Measurements from ENCODE around the gene ADAMTS18. TPM values are rescaled to one million over a fixed set of nuclear protein-coding genes. Genes with fewer than 3 reads are reported as not detected.

Gene ADAMTS18
- total and polyA plus RNA-seq, 4 experiments from 2014 or later: not detected

- no peaks in the 10 kb centered on the region for H3K9me3 Mint-ChIP-seq
- POLR2A ChIA-PET (ENCODE audit: partially characterized antibody): no interaction called here
- H3K27ac Mint-ChIP-seq: no peak overlapping the region
Measured at GRCh38 chr16:77332792-77333191, 102.0 kb downstream of the ADAMTS18 start.

DNA sequence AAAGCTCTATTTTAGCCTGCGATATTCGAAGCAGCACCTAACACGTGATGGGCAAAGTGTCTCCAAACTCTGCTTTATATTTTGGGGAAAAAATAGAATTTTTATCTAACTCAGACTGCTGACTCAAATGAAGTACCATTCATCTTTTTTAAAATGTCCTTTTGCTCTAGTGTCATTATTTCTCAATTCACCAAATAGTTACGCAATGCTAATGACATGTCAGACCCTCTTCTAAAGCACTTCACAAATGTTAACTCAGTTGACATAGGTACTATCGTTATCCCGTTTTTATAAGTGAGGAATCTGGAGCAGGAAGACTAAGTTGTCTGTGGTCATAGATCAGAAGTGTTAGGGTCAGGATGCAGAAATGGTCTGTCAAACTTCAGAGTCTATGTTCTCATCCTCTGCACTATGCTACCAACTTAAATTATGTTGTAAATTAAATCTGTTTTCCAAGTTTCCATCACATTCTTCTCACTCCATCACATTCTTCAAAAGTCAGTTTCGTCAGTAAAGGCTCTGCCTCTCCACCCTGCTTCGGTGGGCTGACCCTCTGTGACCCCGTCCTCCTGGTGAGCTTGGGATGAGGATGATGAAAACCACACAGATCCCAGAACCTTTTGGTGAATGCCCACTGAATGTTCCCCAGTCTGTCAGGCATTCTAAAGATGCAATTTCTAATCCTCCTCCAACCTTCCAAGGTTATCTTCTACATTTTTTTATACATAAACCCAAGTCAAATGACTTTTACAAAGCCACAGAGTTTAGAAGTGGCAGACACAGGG, 102.8 kb downstream of the ADAMTS18 start:
- H3K36me3 Mint-ChIP-seq: no peaks in the 10 kb centered on the region
- ChIA-PET POLR2A (ENCODE audit: partially characterized antibody) (no interaction called here), CTCF (ENCODE audit: partially characterized antibody) (no interaction called here)
- intact Hi-C loops (cut with micrococcal nuclease): no loop called here
- no peak overlapping the region for H3K4me3 ChIP-seq (ENCODE audit: low read length in 2 of 2)
- H3K27me3 Mint-ChIP-seq: peaks cover 2 to 3% of the 10 kb centered on the region in 2 donors
- H3K27ac Mint-ChIP-seq: no peak overlapping the region
- no peaks in the 10 kb centered on the region for H3K9me3 Mint-ChIP-seq
- H3K9me3 ChIP-seq (ENCODE audit: control insufficient read depth in 1 of 2, low read length in 2 of 2): no peaks in the 10 kb centered on the region
- DNase-seq: no peak
- no peak overlapping the region for H3K27ac ChIP-seq (ENCODE audit: low read depth, low read length)
- H3K36me3 ChIP-seq (ENCODE audit: insufficient read depth, low read length): no peaks in the 10 kb centered on the region
- no peak overlapping the region for H3K4me3 Mint-ChIP-seq
- H3K4me1 ChIP-seq (ENCODE audit: insufficient read depth, low read length): no peaks in the 10 kb centered on the region
- H3K4me1 Mint-ChIP-seq: no peaks in the 10 kb centered on the region
- no peaks in the 10 kb centered on the region for H3K27me3 ChIP-seq (ENCODE audit: insufficient read depth, low read length)

More at GRCh38 chr16:77332792-77333191, 102.0 kb downstream of the ADAMTS18 start:
- CTCF ChIA-PET (ENCODE audit: partially characterized antibody): no interaction called here
- H3K4me3 ChIP-seq (ENCODE audit: low read length in 2 of 2): no peak overlapping the region
- Mint-ChIP-seq H3K27me3 (peaks cover 2 to 3% of the 10 kb centered on the region in 2 donors), H3K36me3 (no peaks in the 10 kb centered on the region), H3K4me3 (no peak overlapping the region), H3K4me1 (no peaks in the 10 kb centered on the region)
- H3K36me3 ChIP-seq (ENCODE audit: insufficient read depth, low read length): no peaks in the 10 kb centered on the region
- intact Hi-C loops (cut with micrococcal nuclease): no loop called here
- DNase-seq: no peak
- no peaks in the 10 kb centered on the region for H3K27me3 ChIP-seq (ENCODE audit: insufficient read depth, low read length)
- no peaks in the 10 kb centered on the region for H3K9me3 ChIP-seq (ENCODE audit: control insufficient read depth in 1 of 2, low read length in 2 of 2)
- H3K27ac ChIP-seq (ENCODE audit: low read depth, low read length): no peak overlapping the region
- H3K4me1 ChIP-seq (ENCODE audit: insufficient read depth, low read length): no peaks in the 10 kb centered on the region

DNA sequence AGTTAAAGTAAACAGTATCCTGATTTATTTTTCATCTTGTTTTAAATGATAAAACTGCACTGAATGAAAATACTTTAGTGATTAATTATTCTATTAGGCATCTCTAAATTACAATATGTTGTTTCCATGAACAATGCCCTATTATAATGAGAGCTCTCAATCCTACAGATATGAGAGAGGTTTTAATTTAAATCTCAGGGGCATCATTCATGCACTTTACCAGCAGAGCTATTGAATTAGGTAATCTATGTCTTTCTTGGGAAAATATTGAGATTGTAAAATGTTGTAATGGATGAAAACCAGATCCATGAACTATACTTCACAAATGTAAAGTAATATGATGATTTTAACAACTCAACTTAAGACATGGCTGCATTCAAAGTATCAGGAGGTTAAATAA, 103.8 kb downstream of the ADAMTS18 start:
- no peaks in the 10 kb centered on the region for H3K4me1 Mint-ChIP-seq
- CTCF ChIA-PET (ENCODE audit: partially characterized antibody): no interaction called here
- POLR2A ChIA-PET (ENCODE audit: partially characterized antibody): no interaction called here

DNA sequence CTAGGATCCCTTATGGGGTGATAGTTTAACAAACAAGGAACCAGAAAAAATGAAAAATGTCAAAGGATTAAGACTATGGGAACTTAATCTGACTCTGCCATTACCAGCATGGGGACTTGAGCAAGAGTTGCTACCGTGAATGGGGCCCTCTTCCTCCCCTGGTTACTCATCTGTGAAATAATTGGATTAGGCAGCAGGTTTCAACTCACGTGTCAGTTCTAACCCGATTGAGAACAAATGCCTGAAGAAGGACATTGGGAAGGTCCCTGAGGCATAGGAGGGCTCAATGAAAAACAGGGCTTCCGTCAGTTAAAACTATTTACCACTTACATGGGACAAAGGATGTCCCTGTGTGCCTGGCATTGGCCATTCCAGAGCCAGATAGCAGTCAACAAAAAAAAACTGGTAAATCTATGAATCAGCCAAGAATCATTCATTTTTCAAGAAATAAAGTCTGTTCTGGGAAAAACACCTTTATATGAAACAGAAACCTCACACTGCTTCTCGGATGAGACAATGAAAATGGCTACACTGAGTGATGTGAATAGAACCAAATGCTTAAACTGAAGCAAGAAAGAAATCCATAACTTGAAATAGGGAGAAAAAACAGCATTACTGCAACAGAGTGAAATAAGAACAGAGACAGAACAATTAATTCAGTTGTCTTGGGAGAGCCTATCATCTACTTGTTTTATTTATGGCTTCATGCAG, 104.3 kb downstream of the ADAMTS18 start:
- Histone ChIP-seq H3K4me3 (ENCODE audit: low read length in 2 of 2) (no peak overlapping the region), H3K9me3 (ENCODE audit: control insufficient read depth in 1 of 2, low read length in 2 of 2) (no peaks in the 10 kb centered on the region), H3K36me3 (ENCODE audit: insufficient read depth, low read length) (no peaks in the 10 kb centered on the region), H3K27me3 (ENCODE audit: insufficient read depth, low read length) (no peaks in the 10 kb centered on the region), H3K4me1 (ENCODE audit: insufficient read depth, low read length) (no peaks in the 10 kb centered on the region), H3K27ac (ENCODE audit: low read depth, low read length) (no peak overlapping the region)
- intact Hi-C loops (cut with micrococcal nuclease): no loop called here
- POLR2A ChIA-PET (ENCODE audit: partially characterized antibody): no interaction called here
- CTCF ChIA-PET (ENCODE audit: partially characterized antibody): no interaction called here
- H3K27ac Mint-ChIP-seq: no peak overlapping the region
- H3K4me1 Mint-ChIP-seq: no peaks in the 10 kb centered on the region
- no peak for DNase-seq
- no peaks in the 10 kb centered on the region for H3K36me3 Mint-ChIP-seq
- no peaks in the 10 kb centered on the region for H3K9me3 Mint-ChIP-seq
- no peak overlapping the region for H3K4me3 Mint-ChIP-seq
- H3K27me3 Mint-ChIP-seq: peaks cover 3 to 5% of the 10 kb centered on the region in 2 donors

More for the DNA sequence above, 103.8 kb downstream of the ADAMTS18 start:
- H3K36me3 Mint-ChIP-seq: no peaks in the 10 kb centered on the region
- H3K4me1 ChIP-seq (ENCODE audit: insufficient read depth, low read length): no peaks in the 10 kb centered on the region
- no peaks in the 10 kb centered on the region for H3K27me3 ChIP-seq (ENCODE audit: insufficient read depth, low read length)
- no peak for DNase-seq
- H3K27ac ChIP-seq (ENCODE audit: low read depth, low read length): no peak overlapping the region
- peaks cover 3 to 5% of the 10 kb centered on the region in 2 donors for H3K27me3 Mint-ChIP-seq
- no peaks in the 10 kb centered on the region for H3K9me3 Mint-ChIP-seq
- no peak overlapping the region for H3K4me3 Mint-ChIP-seq
- no peak overlapping the region for H3K4me3 ChIP-seq (ENCODE audit: low read length in 2 of 2)
- intact Hi-C loops (cut with micrococcal nuclease): no loop called here
- H3K36me3 ChIP-seq (ENCODE audit: insufficient read depth, low read length): no peaks in the 10 kb centered on the region
- H3K27ac Mint-ChIP-seq: no peak overlapping the region
- no peaks in the 10 kb centered on the region for H3K9me3 ChIP-seq (ENCODE audit: control insufficient read depth in 1 of 2, low read length in 2 of 2)

DNA sequence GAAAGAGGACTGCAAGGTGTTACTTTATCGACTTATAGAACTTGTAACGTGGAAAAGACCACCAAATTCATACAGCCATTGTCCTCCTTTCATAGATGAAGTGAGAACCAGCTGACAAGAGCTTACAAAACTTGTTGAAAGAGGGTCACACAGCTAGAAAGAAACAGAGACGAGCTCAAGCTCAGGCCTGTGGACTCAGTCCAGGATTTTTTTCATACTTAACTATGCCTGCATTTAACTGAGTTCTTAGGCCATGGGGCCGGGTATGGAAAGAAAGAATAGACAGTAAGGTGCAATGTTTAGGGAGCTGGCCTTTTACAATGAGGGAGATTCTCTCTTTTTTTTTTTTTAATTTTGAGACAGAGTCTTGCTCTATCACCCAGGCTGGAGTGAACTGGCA, 106.1 kb downstream of the ADAMTS18 start:
- intact Hi-C loops (cut with micrococcal nuclease): no loop called here
- ChIA-PET POLR2A (ENCODE audit: partially characterized antibody) (no interaction called here), CTCF (ENCODE audit: partially characterized antibody) (interaction anchor here (1.6 kb wide), 1 partner anchor 12 kb away, joined by 3 read pairs; no protein-coding TSS in a partner anchor)
- Mint-ChIP-seq H3K4me3 (no peak overlapping the region), H3K27me3 (peaks cover 3 to 5% of the 10 kb centered on the region in 2 donors), H3K9me3 (no peaks in the 10 kb centered on the region), H3K36me3 (no peaks in the 10 kb centered on the region), H3K4me1 (no peaks in the 10 kb centered on the region), H3K27ac (no peak overlapping the region)
- Histone ChIP-seq H3K27ac (ENCODE audit: low read depth, low read length) (no peak overlapping the region), H3K4me1 (ENCODE audit: insufficient read depth, low read length) (no peaks in the 10 kb centered on the region), H3K4me3 (ENCODE audit: low read length in 2 of 2) (no peak overlapping the region), H3K9me3 (ENCODE audit: control insufficient read depth in 1 of 2, low read length in 2 of 2) (no peaks in the 10 kb centered on the region), H3K36me3 (ENCODE audit: insufficient read depth, low read length) (no peaks in the 10 kb centered on the region), H3K27me3 (ENCODE audit: insufficient read depth, low read length) (no peaks in the 10 kb centered on the region)
- no peak for DNase-seq

DNA sequence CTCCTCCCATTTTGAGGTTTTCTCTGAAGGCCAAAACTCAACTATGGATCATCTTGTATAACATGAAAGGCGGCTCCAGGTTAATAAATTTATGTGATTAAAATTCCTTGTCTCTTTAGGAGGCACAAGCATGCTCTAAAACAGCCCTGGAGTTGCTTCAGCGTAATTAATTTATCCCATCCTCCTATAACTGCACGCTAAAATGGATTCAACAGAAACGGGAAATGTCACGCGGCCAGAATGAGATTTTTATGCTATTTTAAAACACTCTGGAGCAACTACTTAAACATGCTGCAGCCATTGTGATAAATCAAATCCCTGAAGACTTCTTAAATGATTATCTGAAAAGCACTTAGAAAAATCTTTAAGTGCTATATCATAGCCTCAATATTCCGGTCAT, 106.6 kb downstream of the ADAMTS18 start:
- no peaks in the 10 kb centered on the region for H3K9me3 Mint-ChIP-seq
- no peak overlapping the region for H3K4me3 Mint-ChIP-seq
- H3K27me3 Mint-ChIP-seq: peaks cover 3 to 5% of the 10 kb centered on the region in 2 donors
- intact Hi-C loops (cut with micrococcal nuclease): no loop called here
- H3K4me1 Mint-ChIP-seq: no peaks in the 10 kb centered on the region
- Histone ChIP-seq H3K36me3 (ENCODE audit: insufficient read depth, low read length) (no peaks in the 10 kb centered on the region), H3K4me3 (ENCODE audit: low read length in 2 of 2) (no peak overlapping the region), H3K27ac (ENCODE audit: low read depth, low read length) (no peak overlapping the region), H3K9me3 (ENCODE audit: control insufficient read depth in 1 of 2, low read length in 2 of 2) (no peaks in the 10 kb centered on the region), H3K27me3 (ENCODE audit: insufficient read depth, low read length) (no peaks in the 10 kb centered on the region), H3K4me1 (ENCODE audit: insufficient read depth, low read length) (no peaks in the 10 kb centered on the region)
- ChIA-PET CTCF (ENCODE audit: partially characterized antibody) (interaction anchor here (1.6 kb wide), 1 partner anchor 12 kb away, joined by 3 read pairs; no protein-coding TSS in a partner anchor), POLR2A (ENCODE audit: partially characterized antibody) (no interaction called here)
- no peaks in the 10 kb centered on the region for H3K36me3 Mint-ChIP-seq
- no peak for DNase-seq
- no peak overlapping the region for H3K27ac Mint-ChIP-seq

GRCh38 chr16:77327717-77328116, 107.1 kb downstream of the ADAMTS18 start:
- Mint-ChIP-seq H3K36me3 (no peaks in the 10 kb centered on the region), H3K4me1 (no peaks in the 10 kb centered on the region), H3K9me3 (no peaks in the 10 kb centered on the region), H3K27ac (no peak overlapping the region), H3K27me3 (peaks cover 3 to 5% of the 10 kb centered on the region in 2 donors), H3K4me3 (no peak overlapping the region)
- Histone ChIP-seq H3K36me3 (ENCODE audit: insufficient read depth, low read length) (no peaks in the 10 kb centered on the region), H3K9me3 (ENCODE audit: control insufficient read depth in 1 of 2, low read length in 2 of 2) (no peaks in the 10 kb centered on the region), H3K4me3 (ENCODE audit: low read length in 2 of 2) (no peak overlapping the region), H3K27me3 (ENCODE audit: insufficient read depth, low read length) (no peaks in the 10 kb centered on the region), H3K4me1 (ENCODE audit: insufficient read depth, low read length) (no peaks in the 10 kb centered on the region), H3K27ac (ENCODE audit: low read depth, low read length) (no peak overlapping the region)
- POLR2A ChIA-PET (ENCODE audit: partially characterized antibody): no interaction called here
- CTCF ChIA-PET (ENCODE audit: partially characterized antibody): interaction anchor here (1.6 kb wide), 1 partner anchor 13 kb away, joined by 3 read pairs; no protein-coding TSS in a partner anchor
- intact Hi-C loops (cut with micrococcal nuclease): no loop called here
- DNase-seq: no peak
